Activated CD8-positive, alpha-beta memory T cell treated with anti-CD3 and anti-CD28 coated beads for 24 hours (primary cell): ENCODE results near the gene NES.

Experiments used
- DNase-seq: peaks from one replicate; pipeline ENCODE4 v3.0.0-alpha.2; 2020

Gene NES

GRCh38 chr1:156704166-156704711 lies 27.0 kb upstream of the NES start:
- DNase-seq = no peak

- no peak for DNase-seq
These were observed 26.5 kb upstream of the NES start for GRCh38 chr1:156703741-156704140.

DNA sequence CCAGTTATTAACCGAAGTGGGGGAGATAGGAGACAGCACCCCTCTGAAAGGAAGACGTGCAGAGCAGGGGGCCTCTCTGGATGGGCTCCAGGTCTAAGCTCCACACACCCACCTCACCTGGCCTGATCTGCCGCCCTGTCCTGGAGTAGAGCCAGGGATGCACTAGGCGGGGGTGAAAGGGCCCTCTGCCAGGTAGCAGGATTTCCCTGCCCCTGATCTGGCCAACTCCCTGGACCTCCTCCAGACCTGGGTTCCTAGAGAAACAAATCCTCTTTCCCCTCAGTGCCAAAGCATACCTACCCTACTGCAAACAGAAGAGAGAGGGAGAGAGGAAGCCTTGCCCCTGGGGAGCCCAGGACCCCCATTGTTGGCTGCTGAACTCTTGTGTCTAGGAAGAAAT lies 26.1 kb upstream of the NES start:
- DNase-seq = no peak

- no peak for DNase-seq
These were observed 23.7 kb upstream of the NES start for GRCh38 chr1:156700736-156701531.

DNA sequence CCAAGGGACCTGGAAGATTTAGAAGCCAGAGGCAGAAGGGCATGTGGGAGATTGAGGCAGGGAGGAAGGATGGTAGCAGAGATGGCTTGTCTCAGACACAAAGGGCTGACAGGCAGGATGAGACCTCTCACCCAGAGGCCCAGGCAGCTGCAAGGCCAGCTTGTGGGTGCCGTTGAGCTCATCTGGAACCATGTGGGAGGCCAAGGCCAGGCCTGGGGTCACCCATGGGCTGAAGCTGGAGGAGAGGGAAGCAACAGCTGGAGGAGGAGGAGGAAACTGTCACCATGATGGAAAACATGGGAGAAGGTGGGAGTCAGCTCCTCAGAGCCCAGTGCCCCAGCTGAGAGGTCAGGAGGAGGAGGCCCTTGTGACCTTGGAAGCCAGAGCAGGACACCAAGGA lies 21.8 kb upstream of the NES start:
- no peak for DNase-seq

GRCh38 chr1:156697481-156697880 lies 20.3 kb upstream of the NES start:
- DNase-seq = no peak

DNA sequence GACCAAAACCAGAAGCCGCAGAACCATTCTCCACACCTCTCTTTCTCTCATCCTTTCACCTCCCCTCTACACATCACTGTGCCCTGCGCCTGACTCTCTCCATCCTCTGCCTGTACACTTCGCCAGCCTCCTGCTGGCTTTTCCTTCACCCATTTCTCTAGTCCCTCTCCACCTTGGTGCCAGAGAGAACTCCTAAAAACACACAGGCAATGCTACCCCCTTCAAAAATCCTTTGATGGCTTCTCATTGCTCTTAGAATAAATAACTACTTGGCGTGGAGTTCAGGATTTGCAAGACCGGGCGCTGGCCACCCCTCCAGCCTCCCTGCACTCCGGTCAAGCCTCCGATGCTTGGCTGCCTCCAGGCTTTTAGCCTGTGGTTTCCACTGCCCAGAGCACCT lies 19.5 kb upstream of the NES start:
- no peak for DNase-seq

DNA sequence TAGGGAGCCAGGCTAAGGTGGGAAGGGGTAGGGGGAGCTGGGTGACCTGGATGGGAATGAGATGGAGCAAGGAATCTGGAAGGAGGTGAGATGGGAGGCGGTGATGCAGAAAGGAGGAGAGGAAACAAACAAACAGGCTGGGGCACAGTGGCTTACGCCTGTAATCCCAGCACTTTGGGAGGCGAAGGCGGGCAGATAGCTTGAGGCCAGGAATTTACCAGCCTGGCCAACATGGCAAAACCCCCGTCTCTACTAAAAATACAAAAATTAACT lies 17.4 kb upstream of the NES start:
- no peak for DNase-seq

GRCh38 chr1:156693848-156694689 lies 16.9 kb upstream of the NES start:
- DNase-seq = no peak

- DNase-seq = no peak
These were observed 16.0 kb upstream of the NES start for GRCh38 chr1:156692925-156693847.

GRCh38 chr1:156692441-156692924 lies 15.3 kb upstream of the NES start:
- DNase-seq = no peak

DNA sequence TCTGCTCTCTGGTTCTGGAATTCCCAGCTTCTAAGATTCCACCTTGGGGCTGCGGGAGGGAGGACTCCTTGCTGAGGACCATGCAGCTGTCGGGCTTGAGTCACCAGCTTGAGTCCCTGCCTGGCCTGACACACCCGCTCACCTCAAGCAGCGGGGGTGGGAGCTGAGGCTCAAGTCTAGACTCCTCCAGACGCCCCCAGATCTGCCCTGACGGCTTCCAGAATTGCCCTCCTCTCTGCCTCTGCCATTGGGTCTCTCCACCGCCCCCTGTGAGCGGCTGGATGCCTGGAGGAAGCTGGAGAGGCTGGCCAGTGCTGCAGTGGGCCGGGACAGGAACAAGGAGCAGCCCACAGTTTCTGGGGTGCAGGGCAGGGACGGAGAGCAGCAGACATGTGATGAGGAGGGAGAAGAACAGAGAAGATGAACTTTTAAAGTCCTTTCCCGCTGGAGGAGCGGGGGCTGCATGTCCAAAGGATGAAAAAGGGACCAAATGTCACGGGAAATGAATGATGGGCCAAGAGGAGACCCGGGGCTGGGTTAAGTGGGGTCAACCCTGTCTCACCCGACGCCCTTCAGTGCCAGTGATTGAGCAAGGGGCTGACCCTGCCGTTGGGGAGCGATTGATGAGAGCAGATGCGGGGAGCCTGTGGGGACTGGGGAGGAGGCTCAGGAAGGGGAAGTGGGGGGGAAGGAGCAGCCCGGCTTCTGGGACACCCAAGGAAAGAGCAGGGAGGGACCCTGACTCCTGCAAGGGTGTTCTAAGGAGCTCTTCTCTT lies 14.6 kb upstream of the NES start:
- no peak for DNase-seq

DNA sequence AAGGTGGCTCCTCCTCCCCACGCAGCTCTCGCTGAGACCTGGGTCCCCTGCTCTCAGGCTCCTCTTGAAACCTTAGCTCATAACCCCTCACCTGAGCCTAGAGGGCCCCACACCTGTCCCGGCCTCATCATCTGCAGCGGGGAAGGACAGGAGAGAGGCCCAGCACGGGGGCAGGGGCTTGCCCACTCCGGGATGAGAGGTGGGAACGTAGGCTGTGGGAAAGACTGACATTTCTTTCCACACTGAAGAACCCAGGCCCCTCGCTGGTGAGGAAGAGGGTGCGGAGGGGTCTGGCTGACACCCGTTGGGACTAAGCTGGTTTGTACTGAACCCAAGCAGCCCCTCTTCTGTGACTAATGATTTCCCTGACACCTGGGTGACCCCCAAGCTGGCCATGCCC lies 14.0 kb upstream of the NES start:
- DNase-seq = no peak

DNA sequence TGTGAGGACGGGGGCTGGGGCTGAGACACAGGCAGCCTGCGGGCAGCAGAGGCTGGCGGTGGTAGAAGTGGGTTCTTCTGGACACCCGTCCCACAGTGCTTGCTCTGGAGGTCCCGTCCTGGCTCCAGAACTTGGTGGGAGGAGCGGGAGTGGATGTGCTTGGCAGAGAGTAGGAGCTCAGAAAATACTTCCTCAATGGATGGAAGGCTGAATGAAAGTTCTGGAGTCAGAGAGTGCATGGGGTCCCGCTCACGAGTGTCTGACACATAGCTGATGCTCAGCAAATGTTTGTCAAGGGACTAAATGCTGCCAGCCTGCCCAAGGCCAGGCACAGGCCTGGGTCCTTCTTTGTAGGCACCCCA lies 13.4 kb upstream of the NES start:
- DNase-seq = no peak

- no peak for DNase-seq
These were observed 12.9 kb upstream of the NES start for GRCh38 chr1:156689953-156690674.

DNA sequence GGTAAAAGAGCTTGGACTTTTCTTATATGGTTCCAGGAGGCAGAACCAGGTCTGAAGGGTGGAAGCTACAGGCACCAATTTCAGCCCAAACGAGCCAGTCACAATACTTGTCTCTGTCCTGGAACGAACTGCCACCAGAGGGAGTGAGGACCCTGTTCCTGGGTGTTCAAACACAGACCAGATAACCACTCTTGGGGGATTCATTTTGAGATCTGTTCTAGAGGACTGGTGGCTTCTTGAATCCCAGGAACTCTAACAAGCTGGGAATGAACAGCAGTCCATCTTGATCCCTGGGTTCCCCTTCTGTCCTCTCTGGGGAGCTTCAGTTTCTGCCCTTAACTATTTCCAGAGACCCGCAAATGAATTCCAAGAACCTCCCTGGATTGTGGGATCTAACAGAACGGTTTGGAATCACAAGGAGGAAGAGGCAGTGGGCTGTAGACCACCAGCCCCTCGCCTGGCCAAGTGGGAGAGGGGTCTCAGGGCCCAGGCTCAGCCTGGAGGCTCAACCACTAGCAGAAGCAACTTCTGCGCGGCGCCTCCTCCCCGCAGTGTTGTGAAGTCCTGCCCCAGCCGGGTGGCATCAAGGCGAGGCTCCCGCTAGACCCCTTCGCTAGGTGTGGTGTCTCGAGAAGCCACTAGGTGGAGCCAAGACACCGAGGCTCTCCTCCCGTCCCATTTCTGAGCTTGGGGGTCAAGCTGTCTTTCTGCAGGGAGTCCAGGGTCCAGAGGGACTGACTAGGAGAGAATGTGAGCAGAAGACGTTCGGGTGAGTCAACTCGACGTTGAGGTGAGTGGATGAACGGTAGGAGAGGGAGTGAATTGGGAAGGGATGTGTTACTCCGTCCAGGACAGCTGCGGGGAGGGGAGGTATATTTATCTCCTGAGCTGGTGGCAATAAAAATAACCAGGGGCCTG lies 12.1 kb upstream of the NES start:
- DNase-seq = peak; percentile 87

DNA sequence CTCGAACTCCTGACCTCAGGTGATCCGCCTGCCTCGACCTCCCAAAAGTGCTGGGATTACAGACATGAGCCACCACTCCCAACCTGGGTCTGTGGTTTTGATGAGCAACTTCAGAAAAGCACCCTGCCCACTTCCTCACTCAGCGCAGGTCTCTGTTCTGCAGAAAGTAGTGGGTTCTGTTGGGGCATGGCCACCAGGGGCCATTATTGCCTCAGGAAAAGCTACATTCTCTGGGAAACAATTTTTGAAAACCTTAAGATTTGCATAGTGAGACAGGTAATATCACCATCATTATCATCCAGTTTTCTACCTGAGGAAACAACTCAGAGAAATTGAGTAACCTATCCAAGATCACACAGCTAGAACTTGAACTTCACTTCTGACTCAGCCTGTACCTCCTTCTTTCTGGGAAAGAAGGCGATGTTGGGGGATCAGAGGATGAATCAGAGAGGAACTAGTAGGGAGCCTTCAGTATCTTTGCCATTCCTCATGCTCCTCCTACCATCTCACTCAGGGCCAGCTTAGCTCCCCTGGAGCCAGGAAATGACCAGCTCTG lies 7.1 kb upstream of the NES start:
- DNase-seq = no peak

- DNase-seq = no peak
These were observed 5.1 kb upstream of the NES start for GRCh38 chr1:156682166-156682890.

DNA sequence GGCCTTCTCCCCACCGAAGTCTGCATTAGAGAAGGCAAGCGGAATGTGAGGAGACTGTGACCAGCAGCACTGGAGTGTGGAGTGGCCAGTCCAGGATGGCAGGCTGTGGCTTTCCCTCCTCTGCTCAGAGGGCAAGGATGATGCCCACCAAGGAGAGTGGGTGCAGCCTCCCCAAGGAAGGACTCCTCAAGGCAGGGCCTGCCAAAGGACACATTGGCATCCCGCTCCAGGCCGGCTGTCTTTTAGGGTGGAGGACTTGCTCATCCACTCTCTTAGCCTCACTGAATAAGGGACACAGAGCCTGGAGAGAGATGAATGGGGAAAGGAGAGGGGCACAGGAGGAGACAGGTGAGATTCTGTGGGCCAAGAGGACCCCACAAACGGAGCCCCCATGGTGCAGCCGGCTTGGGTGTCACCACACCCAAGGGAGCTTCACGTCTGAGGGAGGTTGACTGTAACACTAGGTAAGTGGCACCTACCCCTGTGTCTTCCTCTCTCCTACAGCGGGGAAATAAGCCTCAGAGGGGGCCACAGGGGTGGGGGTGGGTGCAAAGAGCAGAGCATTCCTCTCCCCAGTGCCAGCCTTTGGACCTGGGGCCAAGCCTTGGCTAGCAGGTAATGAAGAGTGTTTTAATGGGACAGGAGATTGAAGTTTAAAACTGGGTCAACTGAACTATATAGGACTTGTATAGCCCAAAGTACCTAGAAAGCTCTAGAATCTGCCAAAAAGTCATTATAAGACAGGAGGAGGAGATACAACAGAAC lies 4.2 kb upstream of the NES start:
- DNase-seq = no peak
